Fibroblast of the aortic adventitia (primary cell): ENCODE measurements around the gene TSBP1. TPM values are rescaled to one million over a fixed set of nuclear protein-coding genes. Genes with fewer than 3 reads are reported as not detected.

Experiments used
- DNase-seq: peaks from one replicate; pipeline ENCODE4 v3.0.0-alpha.2; 2010; ENCODE audit warnings: low read depth
- H3K4me3 ChIP-seq: 2 replicates; pipeline ENCODE4 v1.5.1; 2011; ENCODE audit warnings: low read depth, mild to moderate bottlenecking, control low read depth, low read length, moderate library complexity
- CTCF ChIP-seq: IDR thresholded peaks from 2 replicates; pipeline ENCODE4 v1.5.1; 2011; ENCODE audit warnings: mild to moderate bottlenecking, low read length, control low read depth, inconsistent platforms; ENCODE audit not compliant: insufficient read depth
- total RNA-seq: library from RNA; depleted of rRNA; stranded (reverse); fragments of >200 nt; gene quantifications from 2 replicates; pipeline ENCODE4 v1.2.3, GENCODE V29; 2012; ENCODE audit warnings: low replicate concordance

Gene TSBP1
- total RNA-seq, 1 donor: not detected

GRCh38 chr6:32396028-32396427 is 24.3 kb upstream of the TSBP1 start:
- no peak for DNase-seq
- TF ChIP-seq CTCF: no peak
- no peak overlapping the region for H3K4me3 ChIP-seq

GRCh38 chr6:32393665-32394420 is 22.1 kb upstream of the TSBP1 start:
- no peak for TF ChIP-seq CTCF
- DNase-seq: peak; percentile 9

GRCh38 chr6:32391505-32391904 is 19.8 kb upstream of the TSBP1 start:
- no peak for TF ChIP-seq CTCF
- H3K4me3 ChIP-seq: no peak overlapping the region
- no peak for DNase-seq

More at GRCh38 chr6:32393665-32394420, 22.1 kb upstream of the TSBP1 start:
- no peak overlapping the region for H3K4me3 ChIP-seq

GRCh38 chr6:32387589-32388340 is 16.1 kb upstream of the TSBP1 start:
- H3K4me3 ChIP-seq: no peak overlapping the region
- DNase-seq: no peak
- no peak for TF ChIP-seq CTCF

GRCh38 chr6:32386040-32386439 is 14.3 kb upstream of the TSBP1 start:
- no peak for DNase-seq
- no peak overlapping the region for H3K4me3 ChIP-seq
- no peak for TF ChIP-seq CTCF

- TF ChIP-seq CTCF: no peak
- DNase-seq: no peak
- H3K4me3 ChIP-seq: no peak overlapping the region
These were observed 11.2 kb upstream of the TSBP1 start for GRCh38 chr6:32382757-32383420.
